ENCODE measurements around the gene FZD10.

FZD10 gene

DNA sequence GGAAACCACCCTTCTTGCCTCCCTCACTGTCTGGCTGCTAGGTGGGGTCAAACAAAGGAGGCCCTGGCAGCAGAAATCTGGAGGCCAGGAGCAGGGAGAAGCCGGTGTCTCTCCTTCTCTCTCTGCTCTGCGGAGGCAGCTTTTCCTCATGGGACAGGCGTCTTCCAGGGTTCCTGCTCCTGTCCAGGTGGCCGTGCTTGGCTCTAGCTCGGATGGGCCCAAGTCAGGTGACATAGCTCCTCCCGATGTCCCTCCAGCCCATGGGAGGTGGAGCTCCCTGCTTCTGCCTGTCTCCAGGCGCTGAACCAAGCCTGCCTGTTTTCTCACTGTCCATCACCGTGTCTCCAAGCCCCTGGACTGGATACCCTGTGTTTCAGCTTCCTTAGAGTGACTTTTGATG, 30.5 kb upstream of the FZD10 start:
- no peak for DNase-seq
- no peaks in the 10 kb centered on the region for H3K79me2 ChIP-seq (ENCODE audit: low read length)
- H3K4me1 ChIP-seq (ENCODE audit: low read length): no peaks in the 10 kb centered on the region
- H3K27me3 ChIP-seq (replicated peaks; ENCODE audit: insufficient read depth, low read length): no peaks in the 10 kb centered on the region
- H4K20me1 ChIP-seq (ENCODE audit: insufficient read depth, low read length): no peaks in the 10 kb centered on the region
- H3K27ac ChIP-seq (ENCODE audit: low read length): no peak overlapping the region
- no peak overlapping the region for H3K9ac ChIP-seq (ENCODE audit: low read length)
- no peaks in the 10 kb centered on the region for H3K9me2 ChIP-seq (replicated peaks; ENCODE audit: insufficient read depth, low read length)
- H2AFZ ChIP-seq (ENCODE audit: low read length): no peak overlapping the region
- TF ChIP-seq, protein P1, sequence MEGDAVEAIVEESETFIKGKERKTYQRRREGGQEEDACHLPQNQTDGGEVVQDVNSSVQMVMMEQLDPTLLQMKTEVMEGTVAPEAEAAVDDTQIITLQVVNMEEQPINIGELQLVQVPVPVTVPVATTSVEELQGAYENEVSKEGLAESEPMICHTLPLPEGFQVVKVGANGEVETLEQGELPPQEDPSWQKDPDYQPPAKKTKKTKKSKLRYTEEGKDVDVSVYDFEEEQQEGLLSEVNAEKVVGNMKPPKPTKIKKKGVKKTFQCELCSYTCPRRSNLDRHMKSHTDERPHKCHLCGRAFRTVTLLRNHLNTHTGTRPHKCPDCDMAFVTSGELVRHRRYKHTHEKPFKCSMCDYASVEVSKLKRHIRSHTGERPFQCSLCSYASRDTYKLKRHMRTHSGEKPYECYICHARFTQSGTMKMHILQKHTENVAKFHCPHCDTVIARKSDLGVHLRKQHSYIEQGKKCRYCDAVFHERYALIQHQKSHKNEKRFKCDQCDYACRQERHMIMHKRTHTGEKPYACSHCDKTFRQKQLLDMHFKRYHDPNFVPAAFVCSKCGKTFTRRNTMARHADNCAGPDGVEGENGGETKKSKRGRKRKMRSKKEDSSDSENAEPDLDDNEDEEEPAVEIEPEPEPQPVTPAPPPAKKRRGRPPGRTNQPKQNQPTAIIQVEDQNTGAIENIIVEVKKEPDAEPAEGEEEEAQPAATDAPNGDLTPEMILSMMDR (IDR thresholded peaks at IDR 0.05; ENCODE audit: low read length): no peak
- H3K4me3 ChIP-seq (ENCODE audit: low read length): no peak overlapping the region
- no peaks in the 10 kb centered on the region for H3F3A ChIP-seq (ENCODE audit: insufficient read depth, low read length)
- no peaks in the 10 kb centered on the region for H3K9me3 ChIP-seq (replicated peaks; ENCODE audit: insufficient read depth, low read length)
- H3K36me3 ChIP-seq (replicated peaks; ENCODE audit: insufficient read depth, low read length): no peaks in the 10 kb centered on the region
- no peak overlapping the region for H3K4me2 ChIP-seq (ENCODE audit: low read depth, low read length)

DNA sequence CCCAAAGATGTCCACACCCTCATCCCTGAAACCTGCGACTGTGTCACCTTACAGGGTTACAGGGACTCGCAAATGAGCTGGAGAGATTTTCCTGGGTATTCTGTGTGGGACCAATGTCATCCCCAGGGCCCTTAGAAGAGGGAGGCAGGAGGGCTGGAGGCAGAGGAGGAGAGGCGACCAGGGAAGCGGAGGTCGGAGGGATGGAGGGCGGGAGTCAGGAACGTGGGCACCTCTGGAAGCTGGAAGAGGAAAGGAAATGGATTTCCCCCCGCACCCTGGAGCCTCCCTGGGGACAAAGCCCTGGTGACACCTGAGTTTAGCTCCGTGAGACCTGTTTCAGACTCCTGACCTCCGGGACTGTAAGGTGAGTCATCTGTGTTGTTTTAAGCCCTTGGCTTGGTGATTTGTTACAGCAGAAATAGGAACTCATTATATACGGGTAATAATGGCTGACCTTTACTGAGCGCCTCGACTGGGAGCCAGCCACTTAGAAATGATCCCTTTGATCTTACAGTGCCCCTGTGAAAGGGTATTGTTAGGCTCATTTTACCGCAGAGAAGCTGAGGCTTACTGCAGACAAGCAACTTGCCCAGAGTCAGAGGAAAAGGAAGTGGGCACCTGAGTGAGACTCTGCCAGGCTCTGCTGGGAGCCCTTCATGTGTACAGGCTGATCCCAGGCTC, 29.3 kb upstream of the FZD10 start:
- no peaks in the 10 kb centered on the region for H3F3A ChIP-seq (ENCODE audit: insufficient read depth, low read length)
- no peaks in the 10 kb centered on the region for H3K4me1 ChIP-seq (ENCODE audit: low read length)
- H3K79me2 ChIP-seq (ENCODE audit: low read length): no peaks in the 10 kb centered on the region
- H4K20me1 ChIP-seq (ENCODE audit: insufficient read depth, low read length): no peaks in the 10 kb centered on the region
- H3K9ac ChIP-seq (ENCODE audit: low read length): no peak overlapping the region
- TF ChIP-seq, protein P1 (IDR thresholded peaks at IDR 0.05; ENCODE audit: low read length): no peak
- TF ChIP-seq EZH2phosphoT487 (IDR thresholded peaks at IDR 0.05; ENCODE audit: low read length) (no peak), EZH2 (optimal IDR thresholded peaks at IDR 0.05; ENCODE audit: low read depth, low read length) (no peak)
- H3K9me2 ChIP-seq (replicated peaks; ENCODE audit: insufficient read depth, low read length): no peaks in the 10 kb centered on the region
- no peaks in the 10 kb centered on the region for H3K36me3 ChIP-seq (replicated peaks; ENCODE audit: insufficient read depth, low read length)
- H3K27me3 ChIP-seq (replicated peaks; ENCODE audit: insufficient read depth, low read length): no peaks in the 10 kb centered on the region
- H3K9me3 ChIP-seq (replicated peaks; ENCODE audit: insufficient read depth, low read length): no peaks in the 10 kb centered on the region
- H3K4me3 ChIP-seq (ENCODE audit: low read length): no peak overlapping the region
- no peak overlapping the region for H3K27ac ChIP-seq (ENCODE audit: low read length)
- no peak for DNase-seq
- no peak overlapping the region for H2AFZ ChIP-seq (ENCODE audit: low read length)
- H3K4me2 ChIP-seq (ENCODE audit: low read depth, low read length): no peak overlapping the region

DNA sequence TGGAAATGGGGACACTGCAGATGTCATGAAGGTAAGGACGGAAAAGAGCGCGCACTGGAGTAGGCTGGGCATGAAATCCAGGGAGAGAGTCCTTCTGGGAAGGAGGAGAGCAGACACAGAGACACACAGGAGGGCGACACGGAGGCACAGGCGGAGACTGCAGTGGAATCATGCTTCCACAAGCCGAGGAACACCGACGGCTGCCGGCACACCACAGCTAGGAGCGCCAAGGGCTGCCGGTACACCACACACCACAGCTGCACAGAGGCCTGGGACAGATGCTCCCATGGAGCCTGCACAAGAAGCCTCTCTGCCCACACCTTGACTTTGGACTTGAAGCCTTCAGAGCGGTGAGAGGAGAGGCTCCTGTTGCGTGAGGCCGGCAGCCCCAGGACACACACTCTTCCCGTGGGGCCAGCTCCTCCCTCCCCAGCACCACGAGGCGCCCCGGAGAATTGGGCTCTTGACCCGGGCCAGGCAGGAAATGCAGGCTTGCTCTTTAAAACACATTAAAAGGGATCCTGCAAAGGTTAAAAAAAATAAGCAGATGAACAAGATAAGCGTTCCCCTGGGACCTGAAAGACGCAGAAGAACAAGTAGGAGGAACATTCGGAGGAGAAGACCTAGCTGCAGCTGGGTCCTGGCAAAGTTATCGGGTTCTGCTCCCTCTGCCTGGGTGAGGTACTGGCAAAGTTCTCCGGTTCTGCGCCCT, 28.3 kb upstream of the FZD10 start:
- H3K4me3 ChIP-seq (ENCODE audit: low read length): no peak overlapping the region

More for the DNA sequence above, 28.3 kb upstream of the FZD10 start:
- no peaks in the 10 kb centered on the region for H3K9me2 ChIP-seq (replicated peaks; ENCODE audit: insufficient read depth, low read length)
- no peaks in the 10 kb centered on the region for H4K20me1 ChIP-seq (ENCODE audit: insufficient read depth, low read length)
- no peak overlapping the region for H3K9ac ChIP-seq (ENCODE audit: low read length)
- no peak overlapping the region for H3K4me2 ChIP-seq (ENCODE audit: low read depth, low read length)
- no peaks in the 10 kb centered on the region for H3K36me3 ChIP-seq (replicated peaks; ENCODE audit: insufficient read depth, low read length)
- no peak overlapping the region for H3K27ac ChIP-seq (ENCODE audit: low read length)
- no peak for DNase-seq
- H3K27me3 ChIP-seq (replicated peaks; ENCODE audit: insufficient read depth, low read length): no peaks in the 10 kb centered on the region
- H3K9me3 ChIP-seq (replicated peaks; ENCODE audit: insufficient read depth, low read length): no peaks in the 10 kb centered on the region
- no peaks in the 10 kb centered on the region for H3K4me1 ChIP-seq (ENCODE audit: low read length)
- H2AFZ ChIP-seq (ENCODE audit: low read length): no peak overlapping the region
- H3F3A ChIP-seq (ENCODE audit: insufficient read depth, low read length): no peaks in the 10 kb centered on the region
- no peaks in the 10 kb centered on the region for H3K79me2 ChIP-seq (ENCODE audit: low read length)
- TF ChIP-seq, protein P1 (IDR thresholded peaks at IDR 0.05; ENCODE audit: low read length): no peak
- no peak for TF ChIP-seq EZH2phosphoT487 (IDR thresholded peaks at IDR 0.05; ENCODE audit: low read length)
- no peak for TF ChIP-seq EZH2 (optimal IDR thresholded peaks at IDR 0.05; ENCODE audit: low read depth, low read length)

All from MM.1S (cell line).